SIG-M5 (cell line): Measurements from ENCODE around the gene RBM15B.

Experiments
- DNase-seq: peaks from one replicate; lab custom pipeline; 2025; lab: John Stamatoyannopoulos, UW

The RBM15B gene

DNA sequence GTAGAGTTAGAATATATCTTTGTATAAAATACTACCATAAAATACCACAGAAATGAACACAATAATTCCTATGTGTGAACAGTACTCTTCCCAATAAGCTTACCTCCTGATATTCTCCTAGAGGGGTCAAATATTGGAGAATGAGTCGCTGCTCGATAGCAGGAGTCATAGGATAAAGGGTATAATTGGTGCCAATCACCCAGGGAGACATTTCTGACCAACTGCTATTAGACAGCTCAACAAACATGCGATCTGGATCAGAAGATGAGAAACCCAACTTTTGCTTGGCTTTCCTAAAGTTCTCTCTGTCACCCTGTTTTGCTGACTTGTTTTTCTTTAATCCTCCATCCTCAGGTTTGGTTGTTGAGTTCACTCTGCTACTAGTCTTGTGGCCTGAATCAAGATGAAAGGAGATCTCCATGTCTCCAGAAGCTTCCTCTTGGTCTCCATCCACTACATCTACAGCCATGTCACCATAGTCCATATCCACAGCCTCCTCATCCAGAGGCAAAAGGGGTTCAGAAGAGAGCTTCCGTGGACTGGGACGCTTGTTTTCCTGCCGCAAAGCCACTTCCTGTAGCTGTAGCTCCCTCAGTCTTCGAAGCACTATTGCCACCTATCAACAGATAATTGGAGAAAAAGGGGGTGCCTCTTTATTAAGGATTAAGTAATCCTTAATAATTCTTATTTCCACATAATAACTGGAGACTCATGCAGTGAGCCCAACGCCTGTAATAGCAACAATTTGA, 50.4 kb downstream of the RBM15B start:
- DNase-seq = no peak

DNA sequence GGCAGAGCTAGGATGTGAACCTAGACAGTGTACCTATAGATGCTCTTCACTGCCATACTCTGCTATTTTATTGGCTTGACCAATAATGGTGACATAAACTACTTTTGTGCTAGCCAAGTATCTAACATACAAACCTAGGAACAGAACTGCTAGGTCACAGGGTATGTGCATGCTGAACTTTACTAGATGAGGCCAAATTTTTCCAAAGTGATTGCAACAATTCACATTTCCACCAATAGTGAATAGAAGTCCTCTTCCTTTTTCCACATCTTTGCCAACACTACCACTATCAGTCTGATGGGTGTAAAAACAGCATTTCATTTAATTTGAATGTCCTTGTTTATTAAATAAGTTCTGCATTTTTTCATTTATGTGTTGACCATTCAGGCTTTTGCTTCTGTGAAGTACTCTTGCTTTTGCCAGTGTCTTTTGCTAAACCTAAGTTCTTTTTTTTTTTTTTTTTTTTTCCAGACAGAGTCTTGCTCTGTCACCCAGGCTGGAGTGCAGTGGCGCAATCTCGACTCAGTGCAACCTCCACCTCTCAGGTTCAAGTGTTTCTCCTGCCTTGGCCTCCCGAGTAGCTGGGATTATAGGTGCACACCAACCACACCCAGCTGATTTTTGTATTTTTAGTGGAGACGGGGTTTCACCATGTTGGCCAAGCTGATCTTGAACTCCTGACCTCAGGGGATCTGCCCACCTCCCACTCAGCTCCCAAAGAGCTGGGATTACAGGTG, 54.6 kb downstream of the RBM15B start:
- DNase-seq = no peak
